CD8-positive, alpha-beta memory T cell (primary cell): ENCODE measurements around the gene SEC14L5. TPM values are rescaled to one million over a fixed set of nuclear protein-coding genes. Genes with fewer than 3 reads are reported as not detected.
A peak's percentile ranks its signal among the peaks of the same experiment; 100 is the strongest.

Source experiments
- CTCF ChIA-PET: fragments of 350-600 bp; sonication (Branson Sonifier 250); formaldehyde crosslinking; loops from one replicate; lab custom pipeline; 2021; ENCODE audit warnings: antibody characterized with exemption; lab: Charles Lee
- POLR2A ChIA-PET: fragments of 350-600 bp; sonication (Branson Sonifier 250); formaldehyde crosslinking; loops from one replicate; lab custom pipeline; 2021; ENCODE audit warnings: antibody characterized with exemption; lab: Charles Lee
- DNase-seq, 5 donors: peaks; one replicate each; pipeline versions ENCODE4 v3.0.0 to v3.0.0-alpha.2; 2020 to 2022; ENCODE audit warnings: mixed read lengths in 1 of 5
- H3K27ac ChIP-seq: one replicate; pipeline ENCODE4 v1.7.0; 2013; ENCODE audit warnings: low read depth, mild to moderate bottlenecking, low read length, moderate library complexity
- H3K27me3 ChIP-seq: 2 replicates; pipeline ENCODE4 v1.7.0; 2013; ENCODE audit warnings: low read length, mild to moderate bottlenecking; ENCODE audit not compliant: insufficient read depth, poor library complexity, severe bottlenecking
- H3K36me3 ChIP-seq: 2 replicates; pipeline ENCODE4 v1.7.0; 2013; ENCODE audit warnings: mild to moderate bottlenecking, low read length, moderate library complexity; ENCODE audit not compliant: insufficient read depth
- H3K4me1 ChIP-seq: 2 replicates; pipeline ENCODE4 v1.7.0; 2013; ENCODE audit warnings: mild to moderate bottlenecking, low read length, moderate library complexity; ENCODE audit not compliant: insufficient read depth
- H3K4me3 ChIP-seq: 2 replicates; pipeline ENCODE4 v1.7.0; 2013; ENCODE audit warnings: mild to moderate bottlenecking, low read length
- H3K9me3 ChIP-seq: 2 replicates; pipeline ENCODE4 v1.7.0; 2013; ENCODE audit warnings: mild to moderate bottlenecking, low read length
- H3K27ac Mint-ChIP-seq, 8 donors: one replicate each; pipeline ENCODE4 v1.8.0; 2020 to 2021; ENCODE audit warnings: mixed read lengths in 8 of 8, mild to moderate bottlenecking in 6 of 8, inconsistent platforms in 3 of 8, moderate library complexity in 3 of 8
- H3K27me3 Mint-ChIP-seq, 2 donors: one replicate each; pipeline ENCODE4 v1.8.0; 2020 to 2021; ENCODE audit warnings: mixed read lengths in 2 of 2, mild to moderate bottlenecking in 1 of 2, moderate library complexity in 1 of 2
- H3K36me3 Mint-ChIP-seq, 3 donors: one replicate each; pipeline ENCODE4 v1.8.0; 2020 to 2021; ENCODE audit warnings: mixed read lengths in 3 of 3, inconsistent platforms in 1 of 3, mild to moderate bottlenecking in 1 of 3
- H3K4me1 Mint-ChIP-seq, 3 donors: one replicate each; pipeline ENCODE4 v1.8.0; 2020 to 2021; ENCODE audit warnings: mixed read lengths in 3 of 3, inconsistent platforms in 1 of 3, mild to moderate bottlenecking in 1 of 3
- H3K4me3 Mint-ChIP-seq, 7 donors: one replicate each; pipeline ENCODE4 v1.8.0; 2020 to 2021; ENCODE audit warnings: mixed read lengths in 7 of 7, mild to moderate bottlenecking in 6 of 7, moderate library complexity in 4 of 7, inconsistent platforms in 2 of 7
- H3K9me3 Mint-ChIP-seq, 5 donors: one replicate each; pipeline ENCODE4 v1.8.0; 2020 to 2022; ENCODE audit warnings: mixed read lengths in 5 of 5, mild to moderate bottlenecking in 3 of 5, moderate library complexity in 2 of 5, inconsistent platforms in 1 of 5
- polyA plus RNA-seq: library from polyadenylated mRNA; unstranded; fragments of 300-500 nt; fragmentation: Illumina TruSeq; gene quantifications from one replicate; pipeline ENCODE4 v1.2.3, GENCODE V29; 2021
- total RNA-seq, 2 experiments: library from RNA; stranded (reverse); gene quantifications; one replicate each; pipeline ENCODE4 v1.2.3, GENCODE V29; 2021

SEC14L5 gene
- total and polyA plus RNA-seq, 3 experiments from 2014 or later, result not detected

DNA sequence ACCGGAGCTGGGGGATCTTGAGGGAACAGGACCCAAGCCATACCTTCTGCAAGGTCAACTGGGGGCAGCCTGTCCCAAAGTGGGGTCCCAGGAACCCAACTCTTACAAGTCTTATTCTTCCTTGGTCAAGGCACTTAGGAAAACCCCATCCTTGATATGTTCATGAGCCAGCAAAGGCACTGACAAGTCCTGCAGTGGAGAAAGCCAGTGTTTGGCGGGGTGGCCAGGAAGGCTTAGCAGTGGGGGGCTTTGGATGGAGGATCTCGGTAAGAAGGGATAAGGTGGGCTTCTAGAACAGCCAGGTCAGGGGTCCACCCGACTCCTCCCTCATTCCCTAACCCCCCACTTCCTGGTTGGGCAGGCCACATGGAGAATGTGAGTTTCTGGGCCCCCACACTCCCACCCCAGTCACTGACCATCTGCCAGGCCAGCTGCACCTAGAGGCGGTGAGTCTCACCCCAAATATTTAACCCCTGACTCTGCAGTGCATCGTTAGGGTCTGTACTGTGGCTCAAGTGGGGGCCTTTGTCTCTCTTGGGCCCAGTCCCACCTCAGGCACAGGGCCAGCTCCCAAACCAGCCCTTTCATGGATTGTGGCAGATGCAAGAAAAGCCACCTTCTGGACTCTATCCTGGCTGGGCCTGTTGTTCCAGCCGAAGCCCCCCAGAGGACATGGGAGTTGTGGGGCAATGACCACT lies 43.5 kb upstream of the SEC14L5 start:
- peaks cover 7 to 12% of the 10 kb centered on the region in 2 donors for H3K27me3 Mint-ChIP-seq
- no peaks in the 10 kb centered on the region for H3K9me3 Mint-ChIP-seq
- H3K27ac Mint-ChIP-seq, result no peak overlapping the region
- no peak overlapping the region for H3K4me3 ChIP-seq
- DNase-seq, result no peak
- no peak overlapping the region for H3K4me3 Mint-ChIP-seq
- no peak overlapping the region for H3K27ac ChIP-seq
- H3K4me1 ChIP-seq, result no peaks in the 10 kb centered on the region
- H3K4me1 Mint-ChIP-seq, result no peaks in the 10 kb centered on the region
- no peaks in the 10 kb centered on the region for H3K27me3 ChIP-seq
- H3K36me3 Mint-ChIP-seq, result no peaks in the 10 kb centered on the region
- no peaks in the 10 kb centered on the region for H3K9me3 ChIP-seq
- ChIA-PET POLR2A (no interaction called here), CTCF (interaction anchor here (0.5 kb wide), 1 partner anchor 147 kb away, joined by 3 read pairs; no protein-coding TSS in a partner anchor)
- no peaks in the 10 kb centered on the region for H3K36me3 ChIP-seq

DNA sequence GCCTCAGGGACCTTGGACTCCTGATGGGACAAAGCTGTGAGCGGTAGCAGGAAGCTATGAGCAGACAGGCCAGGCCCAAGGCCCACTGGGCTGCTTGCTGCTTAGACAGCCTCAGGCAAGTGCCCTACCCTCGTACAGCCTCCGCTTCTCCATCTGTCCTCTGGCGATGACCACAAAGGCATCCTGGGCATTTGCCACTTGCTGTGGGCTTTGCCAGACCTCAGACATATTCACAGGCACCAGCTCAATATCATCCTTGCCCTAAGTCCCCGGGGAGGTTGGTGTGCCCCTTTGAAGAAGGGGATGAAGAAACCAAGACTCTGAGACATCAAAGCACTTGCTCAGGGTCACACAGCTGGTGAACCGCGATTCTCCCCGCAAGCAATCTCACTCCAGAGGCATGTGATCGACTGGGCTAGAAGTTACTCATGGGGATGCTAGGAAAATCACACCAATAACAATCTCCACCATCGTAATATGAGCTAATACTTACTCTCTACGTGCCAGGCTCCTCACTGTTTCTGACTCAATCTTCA lies 42.8 kb upstream of the SEC14L5 start:
- no peak overlapping the region for H3K4me3 ChIP-seq
- no peaks in the 10 kb centered on the region for H3K27me3 ChIP-seq
- POLR2A ChIA-PET, result no interaction called here
- Mint-ChIP-seq H3K9me3 (no peaks in the 10 kb centered on the region), H3K4me3 (no peak overlapping the region), H3K27me3 (peaks cover 6 to 7% of the 10 kb centered on the region in 2 donors), H3K4me1 (no peaks in the 10 kb centered on the region), H3K27ac (no peak overlapping the region), H3K36me3 (no peaks in the 10 kb centered on the region)
- no peaks in the 10 kb centered on the region for H3K4me1 ChIP-seq
- H3K36me3 ChIP-seq, result no peaks in the 10 kb centered on the region
- CTCF ChIA-PET, result no interaction called here
- DNase-seq, result no peak
- no peaks in the 10 kb centered on the region for H3K9me3 ChIP-seq
- no peak overlapping the region for H3K27ac ChIP-seq

DNA sequence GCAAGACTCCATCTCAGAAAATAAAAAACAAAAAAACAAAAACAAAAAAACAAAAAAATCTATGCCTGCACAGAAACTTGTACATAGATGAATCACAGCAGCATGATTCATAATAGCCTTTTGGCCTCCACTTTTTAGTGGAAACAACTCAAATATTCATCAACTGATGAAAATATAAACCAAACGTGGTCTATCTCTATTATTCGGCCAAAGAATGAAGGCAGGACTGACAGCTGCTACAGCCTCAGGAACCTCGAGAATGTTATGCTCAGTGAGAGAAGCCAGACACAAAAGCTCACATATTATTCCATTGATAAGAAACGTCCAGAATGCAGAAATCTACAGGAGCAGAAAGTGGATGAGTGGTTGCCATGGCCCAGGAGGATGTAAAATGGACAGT lies 41.0 kb upstream of the SEC14L5 start:
- no peaks in the 10 kb centered on the region for H3K9me3 ChIP-seq
- no peak overlapping the region for H3K4me3 Mint-ChIP-seq
- H3K4me1 ChIP-seq, result no peaks in the 10 kb centered on the region
- no peak for DNase-seq
- ChIA-PET CTCF (no interaction called here), POLR2A (no interaction called here)
- H3K9me3 Mint-ChIP-seq, result no peaks in the 10 kb centered on the region
- no peaks in the 10 kb centered on the region for H3K36me3 Mint-ChIP-seq
- H3K4me3 ChIP-seq, result no peak overlapping the region
- H3K27me3 ChIP-seq, result no peaks in the 10 kb centered on the region
- H3K4me1 Mint-ChIP-seq, result no peaks in the 10 kb centered on the region
- no peak overlapping the region for H3K27ac ChIP-seq
- peak overlapping the region in 1 of 8 donors; percentile 73 for H3K27ac Mint-ChIP-seq
- peaks cover 4 to 9% of the 10 kb centered on the region in 2 donors for H3K27me3 Mint-ChIP-seq
- H3K36me3 ChIP-seq, result no peaks in the 10 kb centered on the region

DNA sequence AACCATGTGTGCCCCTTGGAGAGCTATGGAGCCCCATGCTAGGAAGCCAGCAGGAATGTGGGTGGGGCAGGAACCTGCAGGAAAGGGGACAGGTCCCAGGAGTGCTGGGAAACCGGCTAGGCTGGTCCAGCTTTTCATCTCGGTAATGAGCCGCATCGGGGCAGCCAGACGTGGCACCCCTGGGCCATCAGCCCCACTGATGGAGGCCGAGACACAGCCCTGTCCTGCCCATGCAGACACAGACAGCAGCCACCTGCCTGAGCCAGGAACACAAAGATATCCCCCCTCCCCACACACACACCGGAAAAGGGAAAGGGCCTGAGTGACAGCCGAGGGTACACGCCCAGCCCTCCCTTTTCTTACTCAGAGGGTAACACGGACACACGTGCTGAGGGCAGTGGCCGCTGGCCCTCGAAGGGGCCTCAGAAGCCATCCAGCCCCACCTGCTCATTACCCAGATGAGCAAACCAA lies 39.3 kb upstream of the SEC14L5 start:
- ChIA-PET CTCF (no interaction called here), POLR2A (no interaction called here)
- DNase-seq, result no peak
- Histone ChIP-seq H3K27me3 (no peaks in the 10 kb centered on the region), H3K27ac (no peak overlapping the region), H3K9me3 (no peaks in the 10 kb centered on the region), H3K4me1 (no peaks in the 10 kb centered on the region), H3K4me3 (no peak overlapping the region), H3K36me3 (no peaks in the 10 kb centered on the region)
- peaks cover 5 to 14% of the 10 kb centered on the region in 2 donors for H3K27me3 Mint-ChIP-seq
- no peak overlapping the region for H3K4me3 Mint-ChIP-seq
- no peaks in the 10 kb centered on the region for H3K36me3 Mint-ChIP-seq
- no peaks in the 10 kb centered on the region for H3K4me1 Mint-ChIP-seq
- no peak overlapping the region for H3K27ac Mint-ChIP-seq
- H3K9me3 Mint-ChIP-seq, result no peaks in the 10 kb centered on the region

DNA sequence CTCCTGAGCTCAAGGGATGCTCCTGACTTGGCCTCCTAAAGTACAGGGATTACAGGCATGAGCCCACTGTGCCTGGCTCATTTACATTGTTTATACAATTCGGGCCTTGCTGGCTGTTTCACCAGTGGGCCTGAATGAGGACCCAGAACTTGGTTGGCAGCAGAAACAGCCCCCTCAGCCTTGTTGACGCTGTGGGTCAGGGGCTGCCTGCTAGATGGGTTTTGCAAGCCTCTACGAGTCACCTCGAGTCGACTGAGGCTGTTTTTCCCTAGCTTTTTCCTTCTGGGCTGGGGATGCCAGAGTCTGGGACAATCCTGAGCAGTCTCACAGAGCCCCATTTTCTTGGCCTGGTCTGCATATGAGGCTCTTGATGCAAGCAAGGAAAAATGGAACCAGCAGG lies 37.3 kb upstream of the SEC14L5 start:
- Histone ChIP-seq H3K27ac (no peak overlapping the region), H3K36me3 (no peaks in the 10 kb centered on the region), H3K27me3 (no peaks in the 10 kb centered on the region), H3K4me1 (no peaks in the 10 kb centered on the region), H3K4me3 (no peak overlapping the region), H3K9me3 (no peaks in the 10 kb centered on the region)
- Mint-ChIP-seq H3K4me1 (no peaks in the 10 kb centered on the region), H3K36me3 (peaks cover 0 to 2% (median 0%) of the 10 kb centered on the region in 3 donors), H3K9me3 (peaks cover 0 to 1% (median 0%) of the 10 kb centered on the region in 5 donors), H3K27ac (no peak overlapping the region), H3K27me3 (peaks cover 5 to 20% of the 10 kb centered on the region in 2 donors), H3K4me3 (no peak overlapping the region)
- ChIA-PET POLR2A (no interaction called here), CTCF (no interaction called here)
- no peak for DNase-seq

DNA sequence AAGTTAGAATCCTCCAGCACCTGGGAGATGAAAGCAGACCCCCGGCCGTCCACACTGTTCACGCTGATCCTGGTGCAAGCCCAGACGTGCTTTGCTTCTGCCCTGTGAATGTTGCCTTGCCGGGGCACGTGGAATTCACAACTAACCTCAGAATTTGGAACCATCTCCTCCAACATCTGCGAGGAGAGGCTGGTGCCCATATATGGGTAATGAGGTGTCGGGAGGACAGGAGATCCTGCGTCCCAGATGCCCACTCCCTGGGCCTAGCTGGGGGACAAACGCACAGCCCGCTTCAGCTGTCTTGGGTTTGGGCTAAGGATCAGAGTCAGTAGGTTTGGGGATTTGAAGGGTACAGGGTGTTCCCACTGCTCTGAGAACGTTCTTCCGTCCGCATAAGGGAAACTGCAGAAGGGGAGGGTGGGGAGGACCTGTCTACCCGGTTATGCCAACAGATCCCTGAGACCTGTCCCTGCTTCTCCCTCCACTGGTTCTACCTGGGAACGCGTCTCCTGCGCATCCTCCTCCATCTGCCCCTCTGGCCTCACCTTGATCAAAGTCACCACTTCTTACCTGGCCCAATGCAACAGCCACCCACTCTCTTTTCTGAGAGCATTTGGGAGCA lies 35.3 kb upstream of the SEC14L5 start:
- H3K27me3 ChIP-seq, result no peaks in the 10 kb centered on the region
- Mint-ChIP-seq H3K9me3 (peaks cover 6 to 17% (median 13%) of the 10 kb centered on the region in 5 donors), H3K4me1 (no peaks in the 10 kb centered on the region), H3K27ac (no peak overlapping the region), H3K36me3 (peaks cover 2 to 16% (median 4%) of the 10 kb centered on the region in 3 donors), H3K27me3 (peaks cover 1 to 15% of the 10 kb centered on the region in 2 donors), H3K4me3 (no peak overlapping the region)
- H3K27ac ChIP-seq, result no peak overlapping the region
- POLR2A ChIA-PET, result no interaction called here
- peaks cover 3% of the 10 kb centered on the region for H3K9me3 ChIP-seq
- H3K36me3 ChIP-seq, result no peaks in the 10 kb centered on the region
- CTCF ChIA-PET, result no interaction called here
- H3K4me1 ChIP-seq, result no peaks in the 10 kb centered on the region
- H3K4me3 ChIP-seq, result no peak overlapping the region
- no peak for DNase-seq

DNA sequence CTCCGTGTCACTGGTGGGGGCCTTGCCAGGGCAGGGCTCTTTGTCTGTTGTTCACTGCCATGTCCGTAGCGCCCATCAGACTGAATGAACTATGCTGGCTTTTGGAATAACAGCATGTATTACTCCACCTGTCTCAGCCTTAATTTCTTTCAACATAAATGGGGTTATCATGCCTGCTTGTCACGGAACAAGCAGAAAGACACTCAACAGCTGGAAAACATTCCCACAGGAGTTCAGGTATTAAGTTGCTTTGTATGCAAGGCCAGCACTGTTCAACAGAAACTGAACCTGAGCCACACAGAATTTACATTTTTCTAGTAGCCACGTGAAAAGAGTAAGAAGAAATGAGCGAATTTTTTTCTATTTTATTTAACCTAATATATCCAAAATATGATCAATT lies 34.3 kb upstream of the SEC14L5 start:
- H3K9me3 Mint-ChIP-seq, result peaks cover 6 to 17% (median 13%) of the 10 kb centered on the region in 5 donors
- peaks cover 2 to 16% (median 4%) of the 10 kb centered on the region in 3 donors for H3K36me3 Mint-ChIP-seq
- ChIA-PET POLR2A (no interaction called here), CTCF (no interaction called here)
- H3K9me3 ChIP-seq, result peaks cover 3% of the 10 kb centered on the region
- no peaks in the 10 kb centered on the region for H3K4me1 ChIP-seq
- H3K27me3 Mint-ChIP-seq, result peaks cover 1 to 15% of the 10 kb centered on the region in 2 donors
- no peaks in the 10 kb centered on the region for H3K27me3 ChIP-seq
- H3K36me3 ChIP-seq, result no peaks in the 10 kb centered on the region
- no peak overlapping the region for H3K27ac Mint-ChIP-seq
- H3K27ac ChIP-seq, result no peak overlapping the region
- no peak overlapping the region for H3K4me3 ChIP-seq
- no peak overlapping the region for H3K4me3 Mint-ChIP-seq
- H3K4me1 Mint-ChIP-seq, result no peaks in the 10 kb centered on the region
- no peak for DNase-seq

DNA sequence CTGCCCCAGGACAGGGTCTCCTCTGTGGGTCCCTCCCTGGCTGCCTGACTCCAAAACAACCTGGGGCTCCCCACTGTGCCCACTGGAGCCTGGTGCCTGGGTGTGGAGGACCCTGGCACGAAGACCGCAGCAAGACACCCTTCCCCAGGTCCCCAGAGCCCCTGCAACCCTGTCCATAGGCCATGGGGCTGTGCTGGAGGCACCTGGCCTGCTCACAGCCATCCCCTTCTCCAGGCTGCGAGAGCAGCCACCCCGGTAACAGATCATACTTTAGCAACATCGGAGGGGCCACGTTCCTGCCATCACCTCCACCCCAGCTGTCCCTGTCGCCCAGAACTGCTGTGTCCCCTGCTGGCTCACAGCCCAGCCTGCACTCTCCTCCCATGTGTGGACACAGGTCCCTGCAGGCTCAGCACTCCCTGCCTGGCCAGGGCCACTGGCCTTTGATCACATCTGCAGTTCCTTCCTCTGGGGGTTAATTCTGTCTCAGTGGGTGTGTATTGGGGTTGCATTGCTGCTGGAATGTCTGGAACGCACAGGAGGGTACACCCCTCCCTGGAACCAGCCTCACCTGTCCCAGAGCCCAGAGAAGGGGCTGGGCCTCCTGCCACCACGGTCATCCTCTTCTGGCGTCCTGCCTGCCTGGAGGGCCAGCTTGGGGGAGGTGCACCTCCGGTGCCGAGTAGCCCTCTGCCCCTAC lies 33.4 kb upstream of the SEC14L5 start:
- Histone ChIP-seq H3K4me3 (no peak overlapping the region), H3K9me3 (peaks cover 3% of the 10 kb centered on the region), H3K27me3 (no peaks in the 10 kb centered on the region), H3K36me3 (no peaks in the 10 kb centered on the region), H3K4me1 (no peaks in the 10 kb centered on the region), H3K27ac (no peak overlapping the region)
- no peak overlapping the region for H3K27ac Mint-ChIP-seq
- no peaks in the 10 kb centered on the region for H3K4me1 Mint-ChIP-seq
- H3K36me3 Mint-ChIP-seq, result peaks cover 2 to 20% (median 4%) of the 10 kb centered on the region in 3 donors
- H3K27me3 Mint-ChIP-seq, result peaks cover 1 to 15% of the 10 kb centered on the region in 2 donors
- DNase-seq, result no peak
- CTCF ChIA-PET, result no interaction called here
- H3K9me3 Mint-ChIP-seq, result peaks cover 6 to 17% (median 13%) of the 10 kb centered on the region in 5 donors
- POLR2A ChIA-PET, result no interaction called here
- no peak overlapping the region for H3K4me3 Mint-ChIP-seq
